Prostate gland (tissue), 2 donors: ENCODE data around the gene ZMYND8.

Source experiments
- POLR2A ChIP-seq: fragments of 450-650 bp; IDR thresholded peaks from one replicate; pipeline ENCODE4 v1.6.1; 2016; ENCODE audit warnings: antibody characterized with exemption, mild to moderate bottlenecking
- POLR2AphosphoS5 ChIP-seq: sonication (generic); formaldehyde crosslinking; IDR thresholded peaks from one replicate; pipeline ENCODE4 v1.6.1; 2017; ENCODE audit warnings: antibody characterized with exemption
- TF ChIP-seq, protein P1 (sequence below), 4 experiments: fragments of 200-600 bp in 2 of 4; fragments of 450-650 bp in 2 of 4; sonication (generic) in 2 of 4; IDR thresholded peaks; 1 replicate in 3 of 4; 2 replicates in 1 of 4; pipeline ENCODE4 v1.5.1; 2016 to 2019; ENCODE audit warnings: antibody characterized with exemption in 4 of 4, mild to moderate bottlenecking in 2 of 4, moderate library complexity in 2 of 4

DNA sequence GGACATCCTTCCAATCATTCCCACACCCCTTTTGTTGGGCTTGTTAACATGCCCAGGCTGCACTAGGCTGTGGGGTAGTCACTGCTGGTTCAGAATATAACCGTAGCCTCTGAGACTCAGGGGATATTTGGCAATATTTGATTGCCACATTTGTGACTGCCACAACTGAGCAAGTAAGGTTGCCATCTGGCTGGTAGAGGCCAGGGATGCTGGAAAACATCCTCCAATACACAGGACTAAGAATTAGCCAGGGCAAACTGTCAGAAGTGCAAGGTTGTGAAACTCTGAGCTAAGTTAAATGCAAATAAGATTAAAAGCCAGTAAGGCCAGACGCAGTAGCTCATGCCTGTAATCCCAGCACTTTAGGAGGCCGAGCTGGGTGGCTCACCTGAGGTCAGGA lies 112.0 kb downstream of the ZMYND8 start:
- TF ChIP-seq POLR2A: no peak
- TF ChIP-seq, protein P1, sequence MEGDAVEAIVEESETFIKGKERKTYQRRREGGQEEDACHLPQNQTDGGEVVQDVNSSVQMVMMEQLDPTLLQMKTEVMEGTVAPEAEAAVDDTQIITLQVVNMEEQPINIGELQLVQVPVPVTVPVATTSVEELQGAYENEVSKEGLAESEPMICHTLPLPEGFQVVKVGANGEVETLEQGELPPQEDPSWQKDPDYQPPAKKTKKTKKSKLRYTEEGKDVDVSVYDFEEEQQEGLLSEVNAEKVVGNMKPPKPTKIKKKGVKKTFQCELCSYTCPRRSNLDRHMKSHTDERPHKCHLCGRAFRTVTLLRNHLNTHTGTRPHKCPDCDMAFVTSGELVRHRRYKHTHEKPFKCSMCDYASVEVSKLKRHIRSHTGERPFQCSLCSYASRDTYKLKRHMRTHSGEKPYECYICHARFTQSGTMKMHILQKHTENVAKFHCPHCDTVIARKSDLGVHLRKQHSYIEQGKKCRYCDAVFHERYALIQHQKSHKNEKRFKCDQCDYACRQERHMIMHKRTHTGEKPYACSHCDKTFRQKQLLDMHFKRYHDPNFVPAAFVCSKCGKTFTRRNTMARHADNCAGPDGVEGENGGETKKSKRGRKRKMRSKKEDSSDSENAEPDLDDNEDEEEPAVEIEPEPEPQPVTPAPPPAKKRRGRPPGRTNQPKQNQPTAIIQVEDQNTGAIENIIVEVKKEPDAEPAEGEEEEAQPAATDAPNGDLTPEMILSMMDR (IDR thresholded peaks at IDR 0.05): no peak
- no peak for TF ChIP-seq POLR2AphosphoS5
